HEK293T (cell line): ENCODE data around the gene SHISA6.
"Not testable (repeated sequence)": the region's sequence is repeated elsewhere in the genome, so short reads cannot be mapped to it uniquely, and the experiment has no call there.

ENCODE experiments used
- CTCF ChIA-PET: fragments of 350-600 bp; formaldehyde crosslinking; extraction: SDS; loops from one replicate; lab custom pipeline; 2021; ENCODE audit warnings: antibody characterized with exemption, inconsistent platforms; lab: Yijun Ruan, JAX
- POLR2A ChIA-PET: fragments of 350-600 bp; formaldehyde crosslinking; extraction: SDS; loops from one replicate; lab custom pipeline; 2020; ENCODE audit warnings: antibody characterized with exemption, inconsistent platforms; lab: Yijun Ruan, JAX
- DNase-seq: peaks from one replicate; pipeline ENCODE4 v3.0.0; 2012; ENCODE audit warnings: mixed read lengths; ENCODE audit errors: extremely low spot score
- ARNT ChIP-seq: fragments of 450-650 bp; IDR thresholded peaks from 2 replicates; pipeline ENCODE4 v1.6.1; 2017; ENCODE audit warnings: mild to moderate bottlenecking
- BHLHE40 ChIP-seq: fragments of 450-650 bp; IDR thresholded peaks from 2 replicates; pipeline ENCODE4 v1.6.1; 2016; ENCODE audit warnings: mild to moderate bottlenecking, moderate library complexity, borderline replicate concordance
- CTBP1 ChIP-seq: fragments of 450-650 bp; IDR thresholded peaks from 2 replicates; pipeline ENCODE4 v1.6.1; 2016; ENCODE audit warnings: borderline replicate concordance
- ELF4 ChIP-seq: fragments of 450-650 bp; IDR thresholded peaks from 2 replicates; pipeline ENCODE4 v1.6.1; 2017; ENCODE audit warnings: antibody characterized with exemption
- FOXA1 ChIP-seq: fragments of 450-650 bp; IDR thresholded peaks from 2 replicates; pipeline ENCODE4 v1.6.1; 2016; ENCODE audit warnings: mild to moderate bottlenecking
- FOXK2 ChIP-seq: fragments of 450-650 bp; IDR thresholded peaks from 2 replicates; pipeline ENCODE4 v1.6.1; 2016; ENCODE audit warnings: mild to moderate bottlenecking
- FOXM1 ChIP-seq: fragments of 450-650 bp; IDR thresholded peaks from 2 replicates; pipeline ENCODE4 v1.6.1; 2017; ENCODE audit warnings: mild to moderate bottlenecking, borderline replicate concordance
- HDGF ChIP-seq: fragments of 450-650 bp; IDR thresholded peaks from 2 replicates; pipeline ENCODE4 v1.6.1; 2017; ENCODE audit warnings: antibody characterized with exemption, borderline replicate concordance
- L3MBTL2 ChIP-seq: fragments of 450-650 bp; conservative IDR thresholded peaks from 2 replicates; pipeline ENCODE4 v1.6.1; 2016; ENCODE audit warnings: mild to moderate bottlenecking
- LEF1 ChIP-seq: fragments of 450-650 bp; IDR thresholded peaks from 2 replicates; pipeline ENCODE4 v1.6.1; 2017; ENCODE audit warnings: mild to moderate bottlenecking, borderline replicate concordance
- NFRKB ChIP-seq: fragments of 450-650 bp; IDR thresholded peaks from 2 replicates; pipeline ENCODE4 v1.6.1; 2016; ENCODE audit warnings: mild to moderate bottlenecking, moderate library complexity
- SP1 ChIP-seq: fragments of 450-650 bp; IDR thresholded peaks from 2 replicates; pipeline ENCODE4 v1.6.1; 2017
- SUZ12 ChIP-seq: fragments of 450-650 bp; IDR thresholded peaks from 2 replicates; pipeline ENCODE4 v1.6.1; 2016; ENCODE audit warnings: mild to moderate bottlenecking
- TARDBP ChIP-seq: fragments of 450-650 bp; IDR thresholded peaks from 2 replicates; pipeline ENCODE4 v1.6.1; 2016
- ZNF384 ChIP-seq: fragments of 450-650 bp; IDR thresholded peaks from 2 replicates; pipeline ENCODE4 v1.6.1; 2016
- TF ChIP-seq, protein P1 (sequence below): fragments of 450-650 bp; IDR thresholded peaks from 2 replicates; pipeline ENCODE4 v1.6.1; 2016

The SHISA6 gene

DNA sequence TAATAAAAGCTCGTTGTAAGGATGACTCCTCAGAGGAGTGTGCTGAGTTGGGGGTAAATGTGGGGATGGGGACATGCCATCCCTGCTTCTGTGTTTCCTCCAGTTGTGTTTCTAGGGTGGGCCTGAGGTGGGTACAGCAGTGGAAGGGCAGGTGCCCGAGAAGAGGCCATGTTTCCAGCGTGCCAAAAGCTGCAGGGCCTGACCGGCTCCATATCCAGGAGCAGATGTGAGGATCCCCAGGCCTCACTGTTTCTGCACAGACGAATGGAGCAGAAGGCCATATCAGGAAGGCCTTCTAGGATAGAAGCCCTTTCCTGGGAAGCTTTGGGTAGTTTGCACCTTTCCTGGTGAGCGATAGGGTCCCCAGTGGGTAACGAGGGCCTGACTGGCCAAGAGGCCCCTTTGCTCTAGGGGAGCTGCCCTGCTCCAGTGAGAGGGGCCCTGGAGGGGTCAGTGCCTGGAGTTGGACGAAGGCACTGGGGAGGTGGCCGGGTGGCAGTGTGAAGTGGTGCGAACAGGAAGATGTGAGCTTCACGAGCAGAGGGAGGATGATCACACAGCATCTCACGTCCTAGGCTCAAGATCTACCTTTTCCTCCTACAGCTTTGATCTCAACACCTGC lies 62.9 kb downstream of the SHISA6 start:
- DNase-seq: no peak
- POLR2A ChIA-PET: no interaction called here
- TF ChIP-seq FOXM1: no peak
- no peak for TF ChIP-seq FOXK2
- TF ChIP-seq ELF4: no peak
- TF ChIP-seq, protein P1, sequence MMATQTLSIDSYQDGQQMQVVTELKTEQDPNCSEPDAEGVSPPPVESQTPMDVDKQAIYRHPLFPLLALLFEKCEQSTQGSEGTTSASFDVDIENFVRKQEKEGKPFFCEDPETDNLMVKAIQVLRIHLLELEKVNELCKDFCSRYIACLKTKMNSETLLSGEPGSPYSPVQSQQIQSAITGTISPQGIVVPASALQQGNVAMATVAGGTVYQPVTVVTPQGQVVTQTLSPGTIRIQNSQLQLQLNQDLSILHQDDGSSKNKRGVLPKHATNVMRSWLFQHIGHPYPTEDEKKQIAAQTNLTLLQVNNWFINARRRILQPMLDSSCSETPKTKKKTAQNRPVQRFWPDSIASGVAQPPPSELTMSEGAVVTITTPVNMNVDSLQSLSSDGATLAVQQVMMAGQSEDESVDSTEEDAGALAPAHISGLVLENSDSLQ: no peak
- TF ChIP-seq HDGF: no peak
- TF ChIP-seq ZNF384: no peak
- TF ChIP-seq BHLHE40: no peak
- TF ChIP-seq NFRKB: no peak
- no peak for TF ChIP-seq TARDBP
- no peak for TF ChIP-seq L3MBTL2
- TF ChIP-seq ARNT: no peak
- TF ChIP-seq FOXA1: no peak
- TF ChIP-seq SUZ12: no peak
- TF ChIP-seq SP1: no peak
- TF ChIP-seq CTBP1: no peak
- no peak for TF ChIP-seq LEF1
- CTCF ChIA-PET: no interaction called here

DNA sequence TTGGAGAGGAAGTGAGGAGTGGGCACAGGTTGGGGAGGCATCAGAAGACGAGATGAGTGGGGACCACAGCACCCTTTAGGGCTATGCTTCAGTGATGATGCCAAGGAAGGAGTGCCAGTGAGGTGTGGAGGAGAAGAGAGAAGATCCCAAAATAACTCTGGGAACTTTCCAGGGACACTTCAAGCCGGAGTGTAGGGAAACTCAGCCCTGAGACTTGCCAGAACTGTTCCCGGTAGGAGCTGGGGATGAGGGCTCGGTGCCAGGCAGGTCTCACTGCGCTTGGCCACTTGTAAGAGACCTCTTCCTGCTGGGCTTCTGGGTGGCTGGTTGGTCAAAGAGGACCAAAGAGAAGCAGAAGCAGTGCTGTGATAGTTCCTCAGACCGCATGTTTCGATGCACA lies 63.6 kb downstream of the SHISA6 start:
- ChIA-PET CTCF (no interaction called here), POLR2A (no interaction called here)
- no peak for DNase-seq
- TF ChIP-seq FOXM1 (no peak), LEF1 (no peak), SP1 (no peak), ZNF384 (no peak), TARDBP (no peak), L3MBTL2 (no peak), FOXA1 (no peak), NFRKB (no peak)

GRCh38 chr17:11305524-11305923 lies 64.5 kb downstream of the SHISA6 start:
- CTCF ChIA-PET: no interaction called here
- DNase-seq: no peak
- TF ChIP-seq, protein P1: no peak
- no peak for TF ChIP-seq FOXA1
- no peak for TF ChIP-seq ZNF384
- TF ChIP-seq FOXK2: no peak
- no peak for TF ChIP-seq HDGF
- no peak for TF ChIP-seq L3MBTL2
- no peak for TF ChIP-seq NFRKB
- no peak for TF ChIP-seq TARDBP
- TF ChIP-seq FOXM1: no peak
- TF ChIP-seq CTBP1: no peak
- TF ChIP-seq SP1: no peak
- TF ChIP-seq LEF1: no peak
- TF ChIP-seq ELF4: no peak
- TF ChIP-seq BHLHE40: no peak
- no peak for TF ChIP-seq SUZ12
- no peak for TF ChIP-seq ARNT
- POLR2A ChIA-PET: no interaction called here

DNA sequence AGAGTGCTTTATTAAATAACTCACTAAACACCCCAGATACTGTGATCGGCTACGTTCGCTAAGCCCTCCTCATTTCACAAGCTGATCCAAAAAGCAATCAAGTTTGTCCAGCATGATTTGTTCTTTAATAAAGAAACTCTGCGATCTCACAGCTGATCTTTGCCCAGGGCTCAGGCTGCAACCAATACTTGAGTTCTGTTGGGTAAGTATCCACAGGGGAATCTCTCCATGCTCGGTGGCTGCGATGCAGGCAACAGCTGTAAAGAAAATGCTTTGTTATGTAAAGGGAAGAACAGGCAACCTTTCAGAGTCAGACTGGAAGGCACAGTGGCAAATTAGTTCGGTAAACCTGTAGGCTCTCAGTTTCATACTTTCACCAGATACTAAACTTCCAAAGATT lies 67.5 kb downstream of the SHISA6 start:
- POLR2A ChIA-PET: no interaction called here
- no peak for DNase-seq
- TF ChIP-seq FOXA1 (no peak), SP1 (no peak), TARDBP (no peak), FOXM1 (no peak), ZNF384 (no peak), NFRKB (no peak)
- CTCF ChIA-PET: no interaction called here

DNA sequence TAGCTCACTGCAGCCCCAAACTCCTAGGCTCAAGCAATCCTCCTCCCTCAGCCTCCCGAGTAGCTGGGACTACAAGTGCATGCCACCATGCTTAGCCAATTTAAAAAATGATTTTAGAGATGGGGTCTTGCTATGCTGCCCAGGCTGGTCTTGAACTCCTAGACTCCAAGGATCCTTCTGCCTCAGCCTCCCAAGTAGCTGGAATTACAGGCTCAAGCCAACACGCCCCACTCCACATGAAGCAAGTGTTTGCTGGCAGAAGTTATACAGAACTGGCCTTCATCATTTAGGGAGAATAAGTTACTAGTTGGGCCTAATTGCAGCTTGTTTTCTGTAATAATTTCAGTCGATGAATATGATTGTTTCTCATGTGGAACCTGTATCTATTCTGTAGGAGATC lies 68.0 kb downstream of the SHISA6 start:
- ChIA-PET POLR2A (no interaction called here), CTCF (no interaction called here)
- no peak for DNase-seq
- TF ChIP-seq ARNT: no peak

DNA sequence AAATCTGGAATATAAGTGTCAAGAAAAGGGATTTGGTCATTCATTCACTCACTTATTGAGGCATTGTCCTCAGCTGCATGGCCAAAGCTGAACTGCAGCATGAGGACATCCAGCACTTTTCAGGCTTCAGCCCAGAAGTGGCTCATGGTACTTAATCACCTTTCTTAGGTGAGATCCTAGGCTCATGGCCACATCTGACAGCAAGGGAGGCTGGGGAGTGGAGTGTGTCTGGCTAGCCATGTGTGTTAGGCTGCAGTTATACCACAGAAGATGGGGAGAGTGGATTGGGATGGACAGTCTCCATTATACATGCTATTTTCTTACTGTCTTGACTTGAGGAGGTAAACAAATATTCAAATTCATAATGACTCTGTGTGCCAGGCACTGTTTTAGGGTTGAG lies 68.8 kb downstream of the SHISA6 start:
- ChIA-PET CTCF (no interaction called here), POLR2A (no interaction called here)
- no peak for DNase-seq
- TF ChIP-seq SP1 (no peak), CTBP1 (no peak), BHLHE40 (no peak), FOXA1 (no peak), TARDBP (no peak), FOXK2 (no peak), SUZ12 (no peak), ELF4 (no peak), ZNF384 (no peak), L3MBTL2 (no peak), NFRKB (no peak), HDGF (no peak), LEF1 (no peak), FOXM1 (no peak), ARNT (no peak)
- TF ChIP-seq, protein P1: no peak

DNA sequence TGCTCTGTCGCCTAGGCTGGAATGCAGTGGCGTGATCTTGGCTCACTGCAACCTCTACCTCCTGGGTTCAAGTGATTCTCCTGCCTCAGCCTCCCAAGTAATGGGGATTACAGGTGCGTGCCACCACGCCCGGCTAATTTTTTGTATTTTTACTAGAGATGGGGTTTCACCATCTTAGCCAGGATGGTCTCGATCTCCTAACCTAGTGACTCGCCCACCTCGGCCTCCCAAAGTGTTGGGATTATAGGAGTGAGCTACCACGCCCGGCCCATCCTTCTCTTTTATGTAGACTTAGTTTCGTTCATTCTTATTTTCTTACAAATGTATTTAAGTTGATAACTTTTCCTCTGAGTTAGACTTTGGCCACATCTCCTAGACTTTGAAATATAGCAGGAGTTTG lies 75.4 kb downstream of the SHISA6 start:
- CTCF ChIA-PET, DNase-seq, POLR2A ChIA-PET: not testable (repeated sequence)
